ENCODE measurements around the gene COL11A1.

COL11A1 gene

GRCh38 chr1:102899935-102900334, 208.4 kb downstream of the COL11A1 start:
- no peak for DNase-seq (ENCODE audit: low read depth)

- DNase-seq (ENCODE audit: low read depth) = no peak
These were observed 210.8 kb downstream of the COL11A1 start for GRCh38 chr1:102897557-102897956.

- DNase-seq (ENCODE audit: low read depth) = no peak
These were observed 211.6 kb downstream of the COL11A1 start for GRCh38 chr1:102896771-102897170.

GRCh38 chr1:102896286-102896685, 212.0 kb downstream of the COL11A1 start:
- no peak for DNase-seq (ENCODE audit: low read depth)

GRCh38 chr1:102891868-102892625, 216.3 kb downstream of the COL11A1 start:
- no peak for DNase-seq (ENCODE audit: low read depth)

- no peak for DNase-seq (ENCODE audit: low read depth)
These were observed 221.7 kb downstream of the COL11A1 start for GRCh38 chr1:102886638-102887037.

GRCh38 chr1:102884238-102884637, 224.1 kb downstream of the COL11A1 start:
- no peak for DNase-seq (ENCODE audit: low read depth)

GRCh38 chr1:102879439-102879993, 228.8 kb downstream of the COL11A1 start:
- no peak for DNase-seq (ENCODE audit: low read depth)

- DNase-seq (ENCODE audit: low read depth) = no peak
These were observed 232.6 kb downstream of the COL11A1 start for GRCh38 chr1:102875756-102876155.

GRCh38 chr1:102872526-102872925, 235.8 kb downstream of the COL11A1 start:
- DNase-seq (ENCODE audit: low read depth) = no peak

- no peak for DNase-seq (ENCODE audit: low read depth)
These were observed 236.2 kb downstream of the COL11A1 start for GRCh38 chr1:102872097-102872496.

GRCh38 chr1:102863704-102864103, 244.6 kb downstream of the COL11A1 start:
- DNase-seq (ENCODE audit: low read depth) = no peak

- DNase-seq (ENCODE audit: low read depth) = no peak
These were observed 247.1 kb downstream of the COL11A1 start for GRCh38 chr1:102861247-102861646.

GRCh38 chr1:102858695-102859094, 249.6 kb downstream of the COL11A1 start:
- DNase-seq (ENCODE audit: low read depth) = no peak

- no peak for DNase-seq (ENCODE audit: low read depth)
These were observed 251.1 kb downstream of the COL11A1 start for GRCh38 chr1:102857251-102857650.

GRCh38 chr1:102853701-102854187, 254.6 kb downstream of the COL11A1 start:
- no peak for DNase-seq (ENCODE audit: low read depth)

GRCh38 chr1:102853136-102853535, 255.2 kb downstream of the COL11A1 start:
- DNase-seq (ENCODE audit: low read depth) = no peak

GRCh38 chr1:102852613-102853012, 255.7 kb downstream of the COL11A1 start:
- no peak for DNase-seq (ENCODE audit: low read depth)

GRCh38 chr1:102851616-102852015, 256.7 kb downstream of the COL11A1 start:
- no peak for DNase-seq (ENCODE audit: low read depth)

- no peak for DNase-seq (ENCODE audit: low read depth)
These were observed 265.7 kb downstream of the COL11A1 start for GRCh38 chr1:102842606-102843005.

GRCh38 chr1:102840741-102841140, 267.6 kb downstream of the COL11A1 start:
- DNase-seq (ENCODE audit: low read depth) = no peak

- no peak for DNase-seq (ENCODE audit: low read depth)
These were observed 270.3 kb downstream of the COL11A1 start for GRCh38 chr1:102838016-102838415.

GRCh38 chr1:102837551-102837950, 270.8 kb downstream of the COL11A1 start:
- DNase-seq (ENCODE audit: low read depth) = no peak

- no peak for DNase-seq (ENCODE audit: low read depth)
These were observed 271.3 kb downstream of the COL11A1 start for GRCh38 chr1:102836991-102837390.

Measured in stimulated activated CD8-positive, alpha-beta memory T cell treated with anti-CD3 and anti-CD28 coated beads, Interleukin-4, amount 100 ng/mL, for 24 hours (primary cell).